PC-3 (cell line): ENCODE results near the gene MN1. TPM values are rescaled to one million over a fixed set of nuclear protein-coding genes. Genes with fewer than 3 reads are reported as not detected.

Experiments
- ATAC-seq: fragments of 200-7000 bp; cut with Tn5 transposase; 2 replicates; pipeline ENCODE4 v1.9.1; 2020; ENCODE audit warnings: mild to moderate bottlenecking, moderate library complexity
- BruUV-seq: library from RNA; stranded (reverse); fragments of 400-500 nt; replicated peaks from 2 replicates; lab custom pipeline; 2021; lab: Mats Ljungman, UMichigan
- CTCF ChIA-PET: fragments of 300-600 bp; sonication (Branson Sonifier 250); formaldehyde crosslinking; loops from one replicate; lab custom pipeline; 2022; ENCODE audit warnings: antibody characterized with exemption; lab: Charles Lee
- POLR2A ChIA-PET: fragments of 300-600 bp; sonication (Branson Sonifier 250); formaldehyde crosslinking; loops from one replicate; lab custom pipeline; 2022; ENCODE audit warnings: antibody characterized with exemption; ENCODE audit not compliant: unreplicated experiment; lab: Charles Lee
- DNase-seq: peaks from one replicate; pipeline ENCODE4 v3.0.0-alpha.2; 2015
- H2AFZ ChIP-seq: fragments of 300-600 bp; sonication (generic); 2 replicates; pipeline ENCODE4 v1.6.0; 2016; ENCODE audit warnings: antibody characterized with exemption, low read length
- H3F3A ChIP-seq: fragments of 300-600 bp; sonication (generic); one replicate; pipeline ENCODE4 v1.6.0; 2017; ENCODE audit warnings: antibody characterized with exemption, low read length, control low read depth, mild to moderate bottlenecking; ENCODE audit not compliant: unreplicated experiment
- H3K27ac ChIP-seq: fragments of 300-600 bp; sonication (generic); 2 replicates; pipeline ENCODE4 v1.5.1; 2016; ENCODE audit warnings: mild to moderate bottlenecking, low read length
- H3K27me3 ChIP-seq: fragments of 300-600 bp; sonication (generic); 2 replicates; pipeline ENCODE4 v1.6.1; 2016; ENCODE audit warnings: low read length, mixed read lengths
- H3K36me3 ChIP-seq: fragments of 300-600 bp; sonication (generic); 2 replicates; pipeline ENCODE4 v1.6.1; 2016; ENCODE audit warnings: low read depth, mixed run types, low read length, mixed read lengths
- H3K4me1 ChIP-seq: fragments of 300-600 bp; sonication (generic); 2 replicates; pipeline ENCODE4 v1.5.1; 2016; ENCODE audit warnings: low read length; ENCODE audit not compliant: insufficient read depth
- H3K4me2 ChIP-seq: fragments of 300-600 bp; sonication (generic); 2 replicates; pipeline ENCODE4 v1.6.0; 2016; ENCODE audit warnings: low read length
- H3K4me3 ChIP-seq: fragments of 300-600 bp; sonication (generic); 2 replicates; pipeline ENCODE4 v1.5.1; 2016; ENCODE audit warnings: mild to moderate bottlenecking, low read length, mixed read lengths
- H3K79me2 ChIP-seq: fragments of 300-600 bp; sonication (generic); 2 replicates; pipeline ENCODE4 v1.6.1; 2017; ENCODE audit warnings: low read length, mixed read lengths
- H3K9ac ChIP-seq: fragments of 300-600 bp; sonication (generic); 2 replicates; pipeline ENCODE4 v1.6.0; 2016; ENCODE audit warnings: mild to moderate bottlenecking, low read length
- H3K9me2 ChIP-seq: fragments of 300-600 bp; sonication (generic); replicated peaks from 2 replicates; pipeline ENCODE4 v1.6.1; 2016; ENCODE audit warnings: mixed run types, low read length, mixed read lengths
- H3K9me3 ChIP-seq: fragments of 300-600 bp; sonication (generic); 2 replicates; pipeline ENCODE4 v1.6.1; 2016; ENCODE audit warnings: low read length, mixed read lengths
- H4K20me1 ChIP-seq: fragments of 300-600 bp; sonication (generic); 2 replicates; pipeline ENCODE4 v1.6.1; 2016; ENCODE audit warnings: low read length, mixed read lengths
- CTCF ChIP-seq: fragments of 300-600 bp; sonication (generic); conservative IDR thresholded peaks from 2 replicates; pipeline ENCODE4 v1.5.1; 2017; ENCODE audit warnings: antibody characterized with exemption, low read depth, mild to moderate bottlenecking, low read length
- EZH2 ChIP-seq: fragments of 300-600 bp; sonication (generic); IDR thresholded peaks from one replicate; pipeline ENCODE4 v1.6.1; 2017; ENCODE audit warnings: antibody characterized with exemption, mild to moderate bottlenecking, low read length; ENCODE audit not compliant: unreplicated experiment
- EZH2phosphoT487 ChIP-seq: fragments of 300-600 bp; sonication (generic); IDR thresholded peaks from 2 replicates; pipeline ENCODE4 v1.6.1; 2018; ENCODE audit warnings: mild to moderate bottlenecking, antibody characterized with exemption, low read length, borderline replicate concordance
- intact Hi-C: fragments of 100-400 bp; cut with micrococcal nuclease; formaldehyde crosslinking; loops from 2 replicates; pipeline ENCODE4 v1.9.0; 2023
- total RNA-seq: library from RNA; depleted of rRNA; stranded (reverse); fragments of >200 nt; gene quantifications from 2 replicates; pipeline ENCODE4 v1.2.3, GENCODE V29; 2014

MN1 gene
- total RNA-seq, 1 experiment from 2014 or later = 2.7 TPM

DNA sequence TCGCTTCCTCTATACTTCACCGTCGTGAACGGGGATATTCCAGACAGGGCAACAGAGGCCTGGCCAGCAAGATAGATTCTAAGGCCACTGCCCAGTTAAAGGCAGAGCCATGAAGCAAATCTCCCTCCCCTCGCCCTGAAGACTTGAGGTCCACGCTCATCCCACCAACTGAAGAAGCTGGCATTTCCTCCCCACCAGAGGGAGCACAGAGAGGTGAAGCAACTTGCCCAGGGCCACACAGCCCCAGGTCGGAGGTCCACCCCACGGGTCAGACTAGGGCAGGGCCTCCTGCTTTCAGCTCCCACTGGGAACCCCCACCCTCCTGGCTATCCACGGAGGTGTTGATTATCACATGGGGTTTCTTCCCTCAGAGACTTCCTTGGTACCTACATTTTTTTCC is 27.4 kb downstream of the MN1 start:
- Histone ChIP-seq H3K36me3 (no peaks in the 10 kb centered on the region), H3K9me2 (no peaks in the 10 kb centered on the region), H3K27me3 (no peaks in the 10 kb centered on the region), H4K20me1 (no peaks in the 10 kb centered on the region), H3K9ac (no peak overlapping the region), H3K4me2 (no peak overlapping the region), H3K4me3 (no peak overlapping the region), H3F3A (no peaks in the 10 kb centered on the region), H3K79me2 (no peaks in the 10 kb centered on the region), H2AFZ (no peak overlapping the region), H3K9me3 (no peaks in the 10 kb centered on the region), H3K4me1 (no peaks in the 10 kb centered on the region), H3K27ac (no peak overlapping the region)
- ChIA-PET CTCF (no interaction called here), POLR2A (no interaction called here)
- no TSS peak for BruUV-seq
- TF ChIP-seq EZH2 (no peak), CTCF (no peak), EZH2phosphoT487 (no peak)
- ATAC-seq (no peak), DNase-seq (no peak)
- intact Hi-C loops = no loop called here

DNA sequence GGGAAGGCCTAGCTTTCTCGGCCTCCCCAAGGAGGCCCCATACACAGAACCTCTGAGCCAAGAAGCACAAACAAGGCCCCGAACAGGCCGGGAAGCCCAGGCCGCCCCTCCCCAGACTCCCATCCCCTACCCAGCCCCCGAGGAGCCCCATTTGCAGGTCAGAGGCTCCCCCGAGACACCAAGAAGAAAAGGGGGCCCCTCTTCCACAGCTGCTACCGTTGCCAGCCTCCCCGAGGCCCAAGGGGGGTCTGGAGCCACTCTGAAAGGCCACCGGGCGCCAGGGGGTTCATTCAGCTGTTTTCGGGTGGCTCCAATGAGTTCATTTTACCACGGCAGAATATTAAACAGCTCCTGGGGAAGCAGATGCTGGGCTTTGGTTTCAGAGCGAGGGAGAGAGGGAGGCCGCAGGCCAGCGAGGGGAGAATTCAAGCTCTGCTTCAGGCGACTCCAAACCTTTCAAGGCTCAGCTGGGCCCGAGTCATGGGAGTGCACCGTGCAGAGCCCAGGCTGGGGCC is 28.5 kb downstream of the MN1 start:
- POLR2A ChIA-PET = no interaction called here
- H3F3A ChIP-seq = no peaks in the 10 kb centered on the region

More for the DNA sequence above, 28.5 kb downstream of the MN1 start:
- H3K4me3 ChIP-seq = no peak overlapping the region
- CTCF ChIA-PET = no interaction called here
- intact Hi-C loops = no loop called here
- H3K9me2 ChIP-seq = no peaks in the 10 kb centered on the region
- H3K9ac ChIP-seq = no peak overlapping the region
- no peaks in the 10 kb centered on the region for H3K27me3 ChIP-seq
- no TSS peak for BruUV-seq
- TF ChIP-seq EZH2 (no peak), EZH2phosphoT487 (no peak), CTCF (no peak)
- H2AFZ ChIP-seq = no peak overlapping the region
- no peaks in the 10 kb centered on the region for H4K20me1 ChIP-seq
- DNase-seq (no peak), ATAC-seq (no peak)
- no peaks in the 10 kb centered on the region for H3K9me3 ChIP-seq
- no peak overlapping the region for H3K4me2 ChIP-seq
- H3K4me1 ChIP-seq = no peaks in the 10 kb centered on the region
- no peaks in the 10 kb centered on the region for H3K79me2 ChIP-seq
- H3K36me3 ChIP-seq = no peaks in the 10 kb centered on the region
- no peak overlapping the region for H3K27ac ChIP-seq
